ENCODE data around the gene HRC. TPM values are rescaled to one million over a fixed set of nuclear protein-coding genes. Genes with fewer than 3 reads are reported as not detected.
A peak's percentile ranks its signal among the peaks of the same experiment; 100 is the strongest.

Gene HRC
- total RNA-seq, 1 donor, result not detected

- TF ChIP-seq CTCF (IDR thresholded peaks at IDR 0.05; ENCODE audit: insufficient read depth, low read length), result peak; percentile 26
- peak; percentile 90 for DNase-seq (ENCODE audit: low read depth)
Measured at GRCh38 chr19:49118565-49119410, 36.4 kb downstream of the HRC start, which contains the start of gene C19orf73. Gene C19orf73 (minus strand): TSS chr19:49119143. CDS start chr19:49119022, 121 bp downstream.

GRCh38 chr19:49117677-49118564 is 37.3 kb downstream of the HRC start:
- no peak for TF ChIP-seq CTCF (IDR thresholded peaks at IDR 0.05; ENCODE audit: insufficient read depth, low read length)
- no peak for DNase-seq (ENCODE audit: low read depth)
- peak overlapping the region; percentile 80 for H3K4me3 ChIP-seq (ENCODE audit: low read depth, low read length)

More at GRCh38 chr19:49118565-49119410, 36.4 kb downstream of the HRC start, which contains the start of gene C19orf73:
- peak within 1 kb of the TSS; percentile 80 for H3K4me3 ChIP-seq (ENCODE audit: low read depth, low read length)

- H3K4me3 ChIP-seq (ENCODE audit: low read depth, low read length), result no peak overlapping the region
- DNase-seq (ENCODE audit: low read depth), result no peak
- TF ChIP-seq CTCF (IDR thresholded peaks at IDR 0.05; ENCODE audit: insufficient read depth, low read length), result no peak
Measured at GRCh38 chr19:49116544-49116943, 38.7 kb downstream of the HRC start.

- no peak for TF ChIP-seq CTCF (IDR thresholded peaks at IDR 0.05; ENCODE audit: insufficient read depth, low read length)
- peak; percentile 47 for DNase-seq (ENCODE audit: low read depth)
Measured at GRCh38 chr19:49114630-49115363, 40.4 kb downstream of the HRC start.

GRCh38 chr19:49113762-49114629 is 41.2 kb downstream of the HRC start, which contains the start of gene LIN7B:
Gene LIN7B (plus strand): TSS chr19:49114370. CDS start chr19:49114405, 35 bp downstream.
- peak; percentile 46 for DNase-seq (ENCODE audit: low read depth)
- peak within 1 kb of the TSS; percentile 83 for H3K4me3 ChIP-seq (ENCODE audit: low read depth, low read length)
- TF ChIP-seq CTCF (IDR thresholded peaks at IDR 0.05; ENCODE audit: insufficient read depth, low read length), result peak; percentile 32

More at GRCh38 chr19:49114630-49115363, 40.4 kb downstream of the HRC start:
- peak overlapping the region; percentile 83 for H3K4me3 ChIP-seq (ENCODE audit: low read depth, low read length)
